GM13977 (cell line): Measurements from ENCODE around the gene PLXNA4.
"Not testable (repeated sequence)": the region's sequence is repeated elsewhere in the genome, so short reads cannot be mapped to it uniquely, and the experiment has no call there.

Source experiments
- DNase-seq: peaks from one replicate; pipeline ENCODE4 v3.0.0; 2012; ENCODE audit warnings: low spot score
- CTCF ChIP-seq: IDR thresholded peaks from 2 replicates; pipeline ENCODE4 v1.5.1; 2012; ENCODE audit warnings: mild to moderate bottlenecking, control low read depth; ENCODE audit not compliant: insufficient read depth; ENCODE audit errors: extremely low read depth, missing control alignments
- in situ Hi-C: fragments of 300-500 bp; cut with MboI; formaldehyde crosslinking; loops from one replicate; pipeline ENCODE4 v1.12.0; 2022; ENCODE audit warnings: low sequenced_read_pairs, low pct_unique_long_range_greater_than_20kb, mixed read lengths, inconsistent platforms; ENCODE audit not compliant: unreplicated experiment

Gene PLXNA4

GRCh38 chr7:132179080-132179430, 397.2 kb downstream of the PLXNA4 start:
- in situ Hi-C loops, result no loop called here
- no peak for DNase-seq
- no peak for TF ChIP-seq CTCF

GRCh38 chr7:132178402-132179079, 397.7 kb downstream of the PLXNA4 start:
- DNase-seq, in situ Hi-C loops: not testable (repeated sequence)

- DNase-seq, result no peak
- TF ChIP-seq CTCF, result no peak
- in situ Hi-C loops, result no loop called here
These were observed 398.4 kb downstream of the PLXNA4 start for GRCh38 chr7:132177708-132178401.

GRCh38 chr7:132176719-132177118, 399.6 kb downstream of the PLXNA4 start:
- in situ Hi-C loops, result no loop called here
- no peak for DNase-seq
- no peak for TF ChIP-seq CTCF

GRCh38 chr7:132171130-132171576, 405.1 kb downstream of the PLXNA4 start:
- in situ Hi-C loops, result no loop called here
- TF ChIP-seq CTCF, result no peak
- no peak for DNase-seq

- in situ Hi-C loops, result no loop called here
- TF ChIP-seq CTCF, result no peak
- no peak for DNase-seq
These were observed 406.5 kb downstream of the PLXNA4 start for GRCh38 chr7:132169730-132170129.

- no peak for TF ChIP-seq CTCF
- in situ Hi-C loops, result no loop called here
These were observed 408.0 kb downstream of the PLXNA4 start for GRCh38 chr7:132168239-132168638.

GRCh38 chr7:132165695-132166094, 410.6 kb downstream of the PLXNA4 start:
- DNase-seq, in situ Hi-C loops: not testable (repeated sequence)

More at GRCh38 chr7:132168239-132168638, 408.0 kb downstream of the PLXNA4 start:
- no peak for DNase-seq
